ENCODE results near the gene ST6GAL1.

DNA sequence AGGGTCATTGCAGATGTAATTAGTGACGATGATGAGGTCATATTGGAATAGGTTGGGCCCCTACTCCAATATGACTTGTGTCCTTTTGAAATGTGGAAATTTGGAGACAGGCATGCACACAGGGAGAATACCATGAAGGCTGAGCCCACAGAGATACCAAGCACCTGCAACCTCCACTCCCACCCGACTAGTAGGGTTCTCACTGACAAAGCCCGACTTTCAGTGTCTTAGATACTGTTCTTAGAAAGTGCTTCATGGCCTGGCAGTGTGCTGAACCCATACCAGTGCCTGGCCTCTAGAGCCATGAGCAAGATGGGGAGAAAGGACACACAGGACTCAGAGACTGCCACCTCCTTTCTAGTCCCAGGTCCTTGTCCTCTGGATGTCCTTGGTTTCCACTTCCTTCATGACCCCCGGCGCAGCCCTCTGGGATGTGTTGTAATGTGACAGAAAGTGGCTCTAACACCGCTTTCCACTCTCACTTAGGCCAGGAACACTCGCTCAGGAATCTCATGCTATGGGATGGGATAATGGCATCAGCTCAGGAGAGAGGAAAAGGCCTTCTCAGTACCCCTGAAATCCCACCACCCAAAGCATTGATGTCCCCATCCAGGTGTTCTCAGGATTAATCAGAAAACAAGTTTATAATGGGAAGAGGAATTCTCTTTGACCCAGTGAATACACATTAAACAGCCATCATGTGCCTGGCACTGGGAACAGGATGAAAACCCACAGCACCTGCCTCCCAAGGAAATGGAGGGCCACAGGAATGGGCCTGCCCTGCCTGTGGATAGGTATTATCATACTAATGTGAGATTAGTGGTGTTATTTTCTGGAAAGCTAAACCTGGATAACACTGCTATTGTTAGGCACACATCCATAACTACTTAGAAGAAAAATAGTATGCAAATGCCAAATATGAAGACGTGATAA, 149.0 kb downstream of the ST6GAL1 start:
- TF ChIP-seq POLR2A (IDR thresholded peaks at IDR 0.05; ENCODE audit: low read depth, low read length), result no peak
- TF ChIP-seq, protein P1, sequence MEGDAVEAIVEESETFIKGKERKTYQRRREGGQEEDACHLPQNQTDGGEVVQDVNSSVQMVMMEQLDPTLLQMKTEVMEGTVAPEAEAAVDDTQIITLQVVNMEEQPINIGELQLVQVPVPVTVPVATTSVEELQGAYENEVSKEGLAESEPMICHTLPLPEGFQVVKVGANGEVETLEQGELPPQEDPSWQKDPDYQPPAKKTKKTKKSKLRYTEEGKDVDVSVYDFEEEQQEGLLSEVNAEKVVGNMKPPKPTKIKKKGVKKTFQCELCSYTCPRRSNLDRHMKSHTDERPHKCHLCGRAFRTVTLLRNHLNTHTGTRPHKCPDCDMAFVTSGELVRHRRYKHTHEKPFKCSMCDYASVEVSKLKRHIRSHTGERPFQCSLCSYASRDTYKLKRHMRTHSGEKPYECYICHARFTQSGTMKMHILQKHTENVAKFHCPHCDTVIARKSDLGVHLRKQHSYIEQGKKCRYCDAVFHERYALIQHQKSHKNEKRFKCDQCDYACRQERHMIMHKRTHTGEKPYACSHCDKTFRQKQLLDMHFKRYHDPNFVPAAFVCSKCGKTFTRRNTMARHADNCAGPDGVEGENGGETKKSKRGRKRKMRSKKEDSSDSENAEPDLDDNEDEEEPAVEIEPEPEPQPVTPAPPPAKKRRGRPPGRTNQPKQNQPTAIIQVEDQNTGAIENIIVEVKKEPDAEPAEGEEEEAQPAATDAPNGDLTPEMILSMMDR (conservative IDR thresholded peaks at IDR 0.05; ENCODE audit: low read depth, low read length), result no peak
- TF ChIP-seq, protein P2, sequence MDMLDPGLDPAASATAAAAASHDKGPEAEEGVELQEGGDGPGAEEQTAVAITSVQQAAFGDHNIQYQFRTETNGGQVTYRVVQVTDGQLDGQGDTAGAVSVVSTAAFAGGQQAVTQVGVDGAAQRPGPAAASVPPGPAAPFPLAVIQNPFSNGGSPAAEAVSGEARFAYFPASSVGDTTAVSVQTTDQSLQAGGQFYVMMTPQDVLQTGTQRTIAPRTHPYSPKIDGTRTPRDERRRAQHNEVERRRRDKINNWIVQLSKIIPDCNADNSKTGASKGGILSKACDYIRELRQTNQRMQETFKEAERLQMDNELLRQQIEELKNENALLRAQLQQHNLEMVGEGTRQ (IDR thresholded peaks at IDR 0.05; ENCODE audit: low read depth, low read length), result no peak
